GM12878 (cell line): Measurements from ENCODE around the gene PMM2. TPM values are rescaled to one million over a fixed set of nuclear protein-coding genes. Genes with fewer than 3 reads are reported as not detected.

ENCODE experiments used
- ATAC-seq: fragments of 200-7000 bp; cut with Tn5 transposase; 3 replicates; pipeline ENCODE4 v1.9.1; 2020; ENCODE audit warnings: mild to moderate bottlenecking, moderate library complexity
- BruUV-seq: library from RNA; stranded (reverse); fragments of 400-500 nt; replicated peaks from 2 replicates; lab custom pipeline; 2021; lab: Mats Ljungman, UMichigan
- CTCF ChIA-PET: fragments of 300-600 bp; sonication (Branson Sonifier 250); formaldehyde crosslinking; extraction: SDS; loops from one replicate; lab custom pipeline; 2021; ENCODE audit warnings: inconsistent platforms; lab: Yijun Ruan, JAX
- POLR2A ChIA-PET: fragments of 350-600 bp; formaldehyde crosslinking; extraction: SDS; loops from one replicate; lab custom pipeline; 2021; ENCODE audit warnings: inconsistent platforms; lab: Charles Lee
- RAD21 ChIA-PET: fragments of 300-600 bp; sonication (Branson Sonifier 250); formaldehyde crosslinking; loops from one replicate; lab custom pipeline; 2023; ENCODE audit warnings: antibody characterized with exemption; ENCODE audit not compliant: unreplicated experiment; lab: Charles Lee
- SMC1A ChIA-PET: fragments of 300-600 bp; sonication (Branson Sonifier 250); formaldehyde crosslinking; loops from one replicate; lab custom pipeline; 2023; ENCODE audit not compliant: unreplicated experiment, uncharacterized antibody; lab: Charles Lee
- DNase-seq: peaks from one replicate; pipeline ENCODE4 v3.0.0-alpha.2; 2011; ENCODE audit warnings: low read depth, low spot score
- FAIRE-seq: peaks from 3 replicates; lab custom pipeline; 2011; peaks lifted over from hg19 to GRCh38; lab: Jason Lieb, UNC
- H2AFZ ChIP-seq: 2 replicates; pipeline ENCODE4 v1.6.0; 2011; ENCODE audit warnings: low read depth, low read length, control low read depth; ENCODE audit not compliant: control insufficient read depth
- H3K27ac ChIP-seq: 2 replicates; pipeline ENCODE4 v1.5.1; 2011; ENCODE audit warnings: control low read depth; ENCODE audit not compliant: control insufficient read depth, insufficient read depth
- H3K27me3 ChIP-seq, 2 experiments: replicated peaks in 1 of 2; 2 replicates each; pipeline versions ENCODE4 v1.6.0 to v1.6.1; 2011; ENCODE audit warnings: low read length in 1 of 2; ENCODE audit not compliant: control insufficient read depth in 2 of 2, insufficient read depth in 2 of 2
- H3K36me3 ChIP-seq, 2 experiments: 2 replicates each; pipeline ENCODE4 v1.5.1; 2011; ENCODE audit warnings: low read length in 1 of 2; ENCODE audit not compliant: control insufficient read depth in 2 of 2, insufficient read depth in 2 of 2
- H3K4me1 ChIP-seq: 2 replicates; pipeline ENCODE4 v1.6.1; 2011; ENCODE audit warnings: mild to moderate bottlenecking, low read length, moderate library complexity, mixed read lengths; ENCODE audit not compliant: control insufficient read depth, insufficient read depth
- H3K4me2 ChIP-seq: 2 replicates; pipeline ENCODE4 v1.6.0; 2011; ENCODE audit warnings: control low read depth; ENCODE audit not compliant: control insufficient read depth, insufficient read depth
- H3K4me3 ChIP-seq: fragments of 200-600 bp; sonication (generic); 2 replicates; pipeline ENCODE4 v1.5.1; 2016
- H3K79me2 ChIP-seq: 2 replicates; pipeline ENCODE4 v1.6.0; 2011; ENCODE audit warnings: low read length; ENCODE audit not compliant: control insufficient read depth, insufficient read depth
- H3K9ac ChIP-seq: 2 replicates; pipeline ENCODE4 v1.8.0; 2011; ENCODE audit warnings: low read length, control low read depth, mixed read lengths; ENCODE audit not compliant: control insufficient read depth, insufficient read depth
- H3K9me3 ChIP-seq: replicated peaks from 3 replicates; pipeline ENCODE4 v1.5.1; 2011; ENCODE audit warnings: mild to moderate bottlenecking, low read length; ENCODE audit not compliant: control insufficient read depth, insufficient read depth
- H4K20me1 ChIP-seq: 2 replicates; pipeline ENCODE4 v1.6.0; 2011; ENCODE audit not compliant: control insufficient read depth, insufficient read depth
- CREM ChIP-seq: IDR thresholded peaks from 2 replicates; pipeline ENCODE4 v1.6.1; 2014; ENCODE audit warnings: antibody characterized with exemption, low read depth
- FOS ChIP-seq: IDR thresholded peaks from 3 replicates; pipeline ENCODE4 v1.6.1; 2011; ENCODE audit warnings: borderline replicate concordance; ENCODE audit not compliant: insufficient read length; ENCODE audit errors: extremely low read depth
- FOXK2 ChIP-seq: fragments of 450-650 bp; IDR thresholded peaks from 2 replicates; pipeline ENCODE4 v1.6.1; 2017; ENCODE audit warnings: mild to moderate bottlenecking, moderate library complexity
- HDAC6 ChIP-seq: fragments of 200-600 bp; sonication (generic); IDR thresholded peaks from one replicate; pipeline ENCODE4 v1.8.0; 2017; ENCODE audit warnings: antibody characterized with exemption; ENCODE audit not compliant: unreplicated experiment
- IKZF1 ChIP-seq: fragments of 450-650 bp; conservative IDR thresholded peaks from 2 replicates; pipeline ENCODE4 v1.6.1; 2017; ENCODE audit warnings: antibody characterized with exemption, mild to moderate bottlenecking
- MEF2B ChIP-seq: fragments of 450-650 bp; IDR thresholded peaks from 2 replicates; pipeline ENCODE4 v1.6.1; 2018; ENCODE audit warnings: mild to moderate bottlenecking, moderate library complexity; ENCODE audit not compliant: partially characterized antibody, poor library complexity, severe bottlenecking
- NR2F1 ChIP-seq: fragments of 450-650 bp; conservative IDR thresholded peaks from 2 replicates; pipeline ENCODE4 v1.6.1; 2017; ENCODE audit warnings: mild to moderate bottlenecking
- PAX5 ChIP-seq: IDR thresholded peaks from 2 replicates; pipeline ENCODE4 v1.6.1; 2011; ENCODE audit warnings: low read depth, low read length, borderline replicate concordance
- SKIL ChIP-seq: fragments of 450-650 bp; IDR thresholded peaks from 2 replicates; pipeline ENCODE4 v1.6.1; 2017; ENCODE audit warnings: mild to moderate bottlenecking, low read depth, inconsistent platforms; ENCODE audit not compliant: poor library complexity, severe bottlenecking
- SMAD1 ChIP-seq: fragments of 450-650 bp; IDR thresholded peaks from 2 replicates; pipeline ENCODE4 v1.6.1; 2018; ENCODE audit warnings: mild to moderate bottlenecking, low read depth; ENCODE audit not compliant: partially characterized antibody
- SREBF1 ChIP-seq: IDR thresholded peaks from 2 replicates; pipeline ENCODE4 v1.6.1; 2012; ENCODE audit warnings: mild to moderate bottlenecking, low read length
- SUZ12 ChIP-seq: fragments of 200-600 bp; sonication (generic); IDR thresholded peaks from one replicate; pipeline ENCODE4 v1.6.1; 2018; ENCODE audit warnings: antibody characterized with exemption, mild to moderate bottlenecking; ENCODE audit not compliant: unreplicated experiment
- WGBS: methylation state at CpG from one replicate; pipeline ENCODE4 v1.1.6; 2016; ENCODE audit warnings: low lambda C conversion rate; ENCODE audit not compliant: insufficient replicate concordance, insufficient coverage; ENCODE audit errors: missing lambda C conversion rate; 5-methylcytosine and 5-hydroxymethylcytosine counted together
- in situ Hi-C: fragments of 300-500 bp; cut with MboI; formaldehyde crosslinking; loops from 9 replicates; pipeline ENCODE4 v1.14.3; 2018; ENCODE audit warnings: mixed read lengths
- intact Hi-C: fragments of 100-400 bp; cut with micrococcal nuclease; formaldehyde crosslinking; loops from one replicate; pipeline ENCODE4 v1.14.2; 2022; ENCODE audit not compliant: unreplicated experiment
- polyA plus RNA-seq, 11 experiments: library from polyadenylated mRNA; depleted of rRNA in 4 of 11; unstranded in 6 of 11; stranded (reverse) in 5 of 11; fragments of >200 nt; fragmentation: Nextera tagmentation in 4 of 11; fragmentation: Illumina TruSeq in 1 of 11; extraction: Ambion mirVana in 4 of 11; extraction: Trizol in 1 of 11; gene quantifications; 1 replicate in 1 of 11; 2 replicates in 10 of 11; pipeline versions ENCODE4 v1.2.1 to v1.2.3, GENCODE V29; 2011 to 2016; ENCODE audit warnings: inconsistent platforms in 2 of 11, missing spikeins in 2 of 11, low read depth in 1 of 11
- total RNA-seq, 4 experiments: library from RNA; depleted of rRNA in 3 of 4; stranded (reverse); fragments of >200 nt in 3 of 4; fragmentation: Illumina TruSeq in 1 of 4; extraction: Trizol in 1 of 4; gene quantifications; 2 replicates each; pipeline versions ENCODE4 v1.2.1 to v1.2.3, GENCODE V29; 2013 to 2021
- TF ChIP-seq, protein P1 (sequence below): fragments of 450-650 bp; IDR thresholded peaks from 2 replicates; pipeline ENCODE4 v1.6.1; 2016; ENCODE audit warnings: mild to moderate bottlenecking
- TF ChIP-seq, protein P2 (sequence below): IDR thresholded peaks from 2 replicates; pipeline ENCODE4 v1.6.1; 2011; ENCODE audit warnings: borderline replicate concordance, low read depth, mild to moderate bottlenecking, moderate library complexity, low read length; ENCODE audit not compliant: insufficient read depth, poor library complexity, severe bottlenecking

PMM2 gene
- total and polyA plus RNA-seq, 10 of the 15 experiments (the other 5 are each of a cell fraction or from before 2014, with no cell fraction given): 22.6 to 69.4 (median 52.3) TPM

DNA sequence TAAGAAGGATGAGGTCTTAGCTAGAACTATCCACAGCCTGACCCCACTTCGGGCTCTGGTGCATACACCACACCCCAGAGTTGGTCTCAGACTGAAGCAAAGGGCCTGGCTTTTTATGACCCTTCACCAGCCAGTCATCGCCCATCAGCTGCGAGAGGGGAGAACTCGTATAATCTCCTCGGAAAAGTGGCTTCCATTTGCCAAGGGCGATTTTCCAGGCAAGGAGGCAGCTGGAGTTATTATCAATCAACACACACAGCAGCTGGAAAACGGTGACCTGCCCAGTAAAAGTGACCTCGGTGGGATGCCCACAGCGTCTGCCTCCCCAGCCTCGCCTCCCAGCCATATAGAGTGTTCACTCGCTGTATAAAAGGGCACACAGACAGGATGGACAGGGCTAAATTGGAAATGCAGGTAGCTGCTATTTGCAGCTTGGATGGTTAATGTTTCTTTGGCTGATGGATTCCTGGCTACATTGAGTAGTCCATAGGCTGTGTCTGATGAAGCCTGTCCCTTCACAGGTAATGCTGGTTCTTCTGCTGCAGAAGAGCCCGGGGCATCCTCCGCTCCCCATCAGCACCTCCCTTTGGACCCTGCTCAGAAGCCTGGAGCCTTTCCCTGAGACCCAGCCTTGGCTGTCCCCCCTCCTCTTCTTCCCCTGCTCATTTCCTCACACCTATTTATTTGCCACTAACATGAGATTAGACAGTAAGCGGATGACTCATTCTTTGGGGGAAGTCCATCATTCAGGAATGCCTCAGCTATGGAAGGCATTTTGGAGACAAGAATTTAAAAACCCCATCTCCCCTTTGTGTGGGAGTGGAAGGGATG lies 45.9 kb upstream of the PMM2 start:
- H3K27me3 ChIP-seq: no peaks in the 10 kb centered on the region
- intact Hi-C loops (no loop called here), in situ Hi-C loops (no loop called here)
- no peaks in the 10 kb centered on the region for H3K36me3 ChIP-seq
- no peak overlapping the region for H2AFZ ChIP-seq
- H3K27ac ChIP-seq: no peak overlapping the region
- ChIA-PET CTCF (interaction anchor here (0.6 kb wide), 1 partner anchor 36 kb away, joined by 5 read pairs; no protein-coding TSS in a partner anchor), POLR2A (interaction anchor here (0.7 kb wide), 2 partner anchors 197 to 430 kb away, joined by 7 to 8 read pairs; no protein-coding TSS in a partner anchor), SMC1A (interaction anchor here (1.3 to 1.4 kb wide), 2 partner anchors 9 to 11 kb away, joined by 3 read pairs; no protein-coding TSS in a partner anchor), RAD21 (no interaction called here)
- no peaks in the 10 kb centered on the region for H3K4me1 ChIP-seq
- no peak overlapping the region for H3K4me2 ChIP-seq
- FAIRE-seq (no peak), DNase-seq (no peak), ATAC-seq (no peak)
- no peak overlapping the region for H3K4me3 ChIP-seq
- H3K9me3 ChIP-seq: no peaks in the 10 kb centered on the region
- no peaks in the 10 kb centered on the region for H3K79me2 ChIP-seq
- WGBS: 57% methylated on average over 14 of the region's 14 CpGs
- no peaks in the 10 kb centered on the region for H4K20me1 ChIP-seq
- TF ChIP-seq SKIL (no peak), SMAD1 (no peak), FOXK2 (no peak), SUZ12 (no peak), IKZF1 (no peak), CREM (no peak), HDAC6 (no peak), NR2F1 (no peak), PAX5 (no peak), SREBF1 (no peak), MEF2B (no peak), FOS (no peak)
- TF ChIP-seq, protein P1, sequence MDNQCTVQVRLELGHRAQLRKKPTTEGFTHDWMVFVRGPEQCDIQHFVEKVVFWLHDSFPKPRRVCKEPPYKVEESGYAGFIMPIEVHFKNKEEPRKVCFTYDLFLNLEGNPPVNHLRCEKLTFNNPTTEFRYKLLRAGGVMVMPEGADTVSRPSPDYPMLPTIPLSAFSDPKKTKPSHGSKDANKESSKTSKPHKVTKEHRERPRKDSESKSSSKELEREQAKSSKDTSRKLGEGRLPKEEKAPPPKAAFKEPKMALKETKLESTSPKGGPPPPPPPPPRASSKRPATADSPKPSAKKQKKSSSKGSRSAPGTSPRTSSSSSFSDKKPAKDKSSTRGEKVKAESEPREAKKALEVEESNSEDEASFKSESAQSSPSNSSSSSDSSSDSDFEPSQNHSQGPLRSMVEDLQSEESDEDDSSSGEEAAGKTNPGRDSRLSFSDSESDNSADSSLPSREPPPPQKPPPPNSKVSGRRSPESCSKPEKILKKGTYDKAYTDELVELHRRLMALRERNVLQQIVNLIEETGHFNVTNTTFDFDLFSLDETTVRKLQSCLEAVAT: no peak
- TF ChIP-seq, protein P2, sequence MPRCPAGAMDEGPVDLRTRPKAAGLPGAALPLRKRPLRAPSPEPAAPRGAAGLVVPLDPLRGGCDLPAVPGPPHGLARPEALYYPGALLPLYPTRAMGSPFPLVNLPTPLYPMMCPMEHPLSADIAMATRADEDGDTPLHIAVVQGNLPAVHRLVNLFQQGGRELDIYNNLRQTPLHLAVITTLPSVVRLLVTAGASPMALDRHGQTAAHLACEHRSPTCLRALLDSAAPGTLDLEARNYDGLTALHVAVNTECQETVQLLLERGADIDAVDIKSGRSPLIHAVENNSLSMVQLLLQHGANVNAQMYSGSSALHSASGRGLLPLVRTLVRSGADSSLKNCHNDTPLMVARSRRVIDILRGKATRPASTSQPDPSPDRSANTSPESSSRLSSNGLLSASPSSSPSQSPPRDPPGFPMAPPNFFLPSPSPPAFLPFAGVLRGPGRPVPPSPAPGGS: no peak
- no TSS peak for BruUV-seq
- no peak overlapping the region for H3K9ac ChIP-seq
